GM12891 (cell line): Measurements from ENCODE around the gene MYO15B.

ENCODE experiments used
- PAX5 ChIP-seq: IDR thresholded peaks from 2 replicates; pipeline ENCODE4 v1.6.1; 2011; ENCODE audit warnings: low read length, moderate library complexity, mild to moderate bottlenecking; ENCODE audit not compliant: insufficient read depth, severe bottlenecking
- POLR2A ChIP-seq: IDR thresholded peaks from 2 replicates; pipeline ENCODE4 v1.6.1; 2011; ENCODE audit warnings: low read depth, low read length, control low read depth
- POLR2AphosphoS5 ChIP-seq: IDR thresholded peaks from 2 replicates; pipeline ENCODE4 v1.6.1; 2011; ENCODE audit warnings: low read depth, low read length, control low read depth
- POU2F2 ChIP-seq: IDR thresholded peaks from 2 replicates; pipeline ENCODE4 v1.6.1; 2011; ENCODE audit warnings: low read depth, mild to moderate bottlenecking, control low read depth, low read length, moderate library complexity

- TF ChIP-seq POLR2A (no peak), POU2F2 (no peak), POLR2AphosphoS5 (no peak), PAX5 (no peak)
Observed at GRCh38 chr17:75665981-75666380, 78.4 kb downstream of the MYO15B start.
